Endometrium (tissue), 2 donors: ENCODE results near the gene RBBP6.
"Not testable (repeated sequence)": the region's sequence is repeated elsewhere in the genome, so short reads cannot be mapped to it uniquely, and the experiment has no call there.

Source experiments
- FAIRE-seq: peaks from 2 replicates; lab custom pipeline; 2012; peaks lifted over from hg19 to GRCh38; lab: Jason Lieb, UNC
- donor health status: control.
- donor health status: control.

Gene RBBP6, protein sequence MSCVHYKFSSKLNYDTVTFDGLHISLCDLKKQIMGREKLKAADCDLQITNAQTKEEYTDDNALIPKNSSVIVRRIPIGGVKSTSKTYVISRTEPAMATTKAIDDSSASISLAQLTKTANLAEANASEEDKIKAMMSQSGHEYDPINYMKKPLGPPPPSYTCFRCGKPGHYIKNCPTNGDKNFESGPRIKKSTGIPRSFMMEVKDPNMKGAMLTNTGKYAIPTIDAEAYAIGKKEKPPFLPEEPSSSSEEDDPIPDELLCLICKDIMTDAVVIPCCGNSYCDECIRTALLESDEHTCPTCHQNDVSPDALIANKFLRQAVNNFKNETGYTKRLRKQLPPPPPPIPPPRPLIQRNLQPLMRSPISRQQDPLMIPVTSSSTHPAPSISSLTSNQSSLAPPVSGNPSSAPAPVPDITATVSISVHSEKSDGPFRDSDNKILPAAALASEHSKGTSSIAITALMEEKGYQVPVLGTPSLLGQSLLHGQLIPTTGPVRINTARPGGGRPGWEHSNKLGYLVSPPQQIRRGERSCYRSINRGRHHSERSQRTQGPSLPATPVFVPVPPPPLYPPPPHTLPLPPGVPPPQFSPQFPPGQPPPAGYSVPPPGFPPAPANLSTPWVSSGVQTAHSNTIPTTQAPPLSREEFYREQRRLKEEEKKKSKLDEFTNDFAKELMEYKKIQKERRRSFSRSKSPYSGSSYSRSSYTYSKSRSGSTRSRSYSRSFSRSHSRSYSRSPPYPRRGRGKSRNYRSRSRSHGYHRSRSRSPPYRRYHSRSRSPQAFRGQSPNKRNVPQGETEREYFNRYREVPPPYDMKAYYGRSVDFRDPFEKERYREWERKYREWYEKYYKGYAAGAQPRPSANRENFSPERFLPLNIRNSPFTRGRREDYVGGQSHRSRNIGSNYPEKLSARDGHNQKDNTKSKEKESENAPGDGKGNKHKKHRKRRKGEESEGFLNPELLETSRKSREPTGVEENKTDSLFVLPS (N-terminal part only)

DNA sequence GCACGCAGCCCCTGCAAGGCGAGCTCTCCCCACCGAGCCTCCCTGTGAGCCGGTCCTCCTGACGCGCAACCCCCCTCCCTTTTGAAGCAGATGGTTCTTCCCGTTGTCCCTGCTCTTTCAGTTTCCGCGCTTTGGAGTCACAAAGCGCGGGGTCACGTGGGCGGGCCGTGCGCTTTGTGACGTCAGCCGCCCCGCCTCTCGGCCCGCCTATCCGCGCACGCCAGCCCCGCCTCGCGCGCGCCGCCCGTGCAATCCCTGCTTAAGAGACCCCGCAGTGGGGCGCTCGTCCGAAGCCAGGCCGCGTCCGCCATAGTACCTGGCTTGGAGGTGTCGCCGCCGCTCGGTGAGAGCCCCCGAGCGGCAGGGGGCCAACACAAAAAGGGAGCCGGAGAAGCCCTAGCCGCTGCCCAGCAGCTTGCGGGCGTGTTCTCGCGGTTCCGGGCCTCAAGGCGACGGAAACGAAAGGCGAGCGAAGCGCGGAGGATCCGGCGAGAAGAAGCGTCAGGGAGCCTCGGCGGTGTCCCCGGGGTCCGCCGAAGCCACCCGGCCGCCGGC, at the start of gene RBBP6:
Gene RBBP6, plus strand, starts transcription at position 272 of the 555 bp plus-strand sequence. CDS start 1,061 bp downstream, outside the sequence.
- FAIRE-seq = no peak

DNA sequence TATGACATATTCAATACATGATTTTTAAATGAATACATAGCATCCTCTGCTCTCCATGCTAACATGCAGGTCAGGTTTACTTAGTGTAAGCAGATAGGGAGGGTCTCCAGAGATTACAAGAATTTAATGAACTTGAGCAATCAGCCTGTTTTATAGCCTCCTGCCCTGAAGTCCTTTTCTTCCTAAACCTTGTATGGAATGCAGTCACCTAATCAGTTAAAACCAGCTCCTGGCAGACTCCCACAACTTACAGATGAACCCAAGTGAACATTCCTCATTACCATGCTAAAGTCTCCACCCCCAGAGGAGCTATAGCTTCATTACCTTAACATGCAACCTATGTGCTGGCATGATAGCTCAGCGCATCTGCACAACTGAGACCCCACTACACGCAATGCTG, 48.5 kb upstream of the RBBP6 start:
- no peak for FAIRE-seq

DNA sequence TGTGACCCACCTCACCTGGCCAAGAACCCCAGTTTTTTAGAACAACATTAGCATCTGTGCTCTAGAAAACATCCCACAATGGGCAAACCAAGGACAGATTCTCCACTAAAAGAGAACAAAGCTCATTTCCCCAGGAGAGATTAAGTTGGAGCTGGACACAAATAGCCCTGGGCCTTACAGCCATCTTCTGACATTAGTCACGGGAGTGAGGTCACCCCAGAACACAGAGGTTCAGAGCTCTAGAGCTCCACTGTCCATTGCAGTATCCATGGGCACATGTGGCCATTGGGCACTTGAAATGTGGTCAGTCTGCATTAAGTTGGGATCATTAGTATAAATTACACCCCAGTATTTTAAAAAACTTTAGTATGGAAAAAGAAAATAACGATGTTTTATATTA, 47.6 kb upstream of the RBBP6 start:
- FAIRE-seq = no peak

DNA sequence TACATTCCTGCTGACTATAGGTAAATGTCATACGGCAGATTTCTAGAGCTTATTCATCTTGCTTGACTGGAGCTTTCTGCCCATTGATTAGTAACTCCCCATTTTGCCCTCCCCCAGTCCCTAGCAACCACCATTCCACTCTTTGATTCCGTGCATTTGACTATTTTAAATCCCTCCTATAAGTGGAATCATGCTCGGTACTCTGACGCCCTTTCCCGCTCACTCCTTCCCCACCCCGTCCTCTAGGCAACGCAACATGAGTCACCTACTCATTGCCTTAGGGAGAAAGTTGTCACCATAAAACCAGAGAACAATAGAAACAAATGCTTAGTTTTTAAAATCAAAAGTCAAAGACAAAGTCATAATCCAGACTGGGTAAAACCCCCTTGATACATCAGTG, 45.5 kb upstream of the RBBP6 start:
- FAIRE-seq = no peak

DNA sequence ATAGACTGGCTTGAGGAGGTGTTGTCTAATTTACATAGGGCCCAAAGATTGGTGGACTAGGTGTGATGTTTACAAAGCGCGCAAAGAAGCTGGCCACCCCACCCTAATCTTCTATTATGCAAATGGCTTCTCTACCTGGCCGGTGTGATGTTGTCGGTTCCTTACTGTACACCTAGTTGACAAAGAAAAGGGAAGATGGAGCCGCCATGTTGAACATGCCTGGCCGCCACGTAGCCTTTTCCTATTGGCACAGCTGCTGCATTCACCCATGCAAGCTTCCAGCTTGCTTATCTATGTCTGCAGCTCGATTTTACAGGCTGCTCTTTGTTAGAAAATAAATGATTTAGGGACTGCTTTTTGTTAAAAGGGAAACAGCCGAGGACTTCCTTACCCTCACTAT, 44.2 kb upstream of the RBBP6 start:
- not testable (repeated sequence) for FAIRE-seq

DNA sequence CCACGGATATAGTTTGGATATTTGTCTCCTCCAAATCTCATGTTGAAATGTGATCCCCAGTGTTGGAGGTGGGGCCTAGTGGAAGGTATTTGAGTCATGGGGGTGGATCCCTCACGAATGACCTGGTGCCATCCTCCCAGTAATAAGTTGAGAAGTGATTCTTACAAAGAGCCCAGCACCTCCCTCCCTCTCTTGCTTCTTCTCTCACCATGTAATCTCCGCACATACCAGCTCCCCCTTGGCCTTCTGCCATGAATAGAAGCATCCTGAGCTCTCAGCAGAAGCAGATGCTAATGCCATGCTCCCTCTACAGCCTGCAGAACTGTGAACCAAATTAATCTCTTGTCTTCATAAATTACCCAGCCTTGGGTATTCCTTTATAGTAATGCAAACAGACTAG, 41.9 kb upstream of the RBBP6 start:
- FAIRE-seq = no peak

DNA sequence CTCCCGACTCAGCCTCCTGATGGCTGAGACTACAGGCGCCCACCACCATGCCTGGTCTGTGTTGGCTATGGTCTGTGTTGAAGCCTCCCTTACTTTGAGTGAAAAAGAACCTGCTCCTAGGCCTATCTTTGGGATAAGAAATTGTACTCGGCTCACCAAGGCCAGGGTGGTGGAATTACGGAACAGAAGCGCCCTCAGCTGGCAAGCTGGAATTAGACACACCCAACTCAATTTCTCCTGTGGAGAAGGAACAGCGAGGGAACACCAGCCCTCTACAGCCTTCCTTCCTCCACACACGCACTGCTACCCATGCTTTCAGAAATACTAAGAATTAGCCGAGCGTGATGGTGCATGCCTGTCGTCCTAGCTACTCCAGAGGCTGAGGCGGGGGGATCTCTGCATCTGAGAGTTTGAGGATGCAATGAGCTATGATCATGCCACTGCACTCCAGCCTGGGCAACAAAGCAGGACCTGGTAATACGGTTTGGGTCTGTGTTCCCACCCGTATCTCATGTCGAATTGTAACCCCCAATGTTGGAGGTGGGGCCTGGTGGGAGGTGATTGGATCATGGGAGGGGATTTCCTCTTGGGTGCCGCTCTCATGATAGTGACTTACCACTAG, 40.1 kb upstream of the RBBP6 start:
- no peak for FAIRE-seq

DNA sequence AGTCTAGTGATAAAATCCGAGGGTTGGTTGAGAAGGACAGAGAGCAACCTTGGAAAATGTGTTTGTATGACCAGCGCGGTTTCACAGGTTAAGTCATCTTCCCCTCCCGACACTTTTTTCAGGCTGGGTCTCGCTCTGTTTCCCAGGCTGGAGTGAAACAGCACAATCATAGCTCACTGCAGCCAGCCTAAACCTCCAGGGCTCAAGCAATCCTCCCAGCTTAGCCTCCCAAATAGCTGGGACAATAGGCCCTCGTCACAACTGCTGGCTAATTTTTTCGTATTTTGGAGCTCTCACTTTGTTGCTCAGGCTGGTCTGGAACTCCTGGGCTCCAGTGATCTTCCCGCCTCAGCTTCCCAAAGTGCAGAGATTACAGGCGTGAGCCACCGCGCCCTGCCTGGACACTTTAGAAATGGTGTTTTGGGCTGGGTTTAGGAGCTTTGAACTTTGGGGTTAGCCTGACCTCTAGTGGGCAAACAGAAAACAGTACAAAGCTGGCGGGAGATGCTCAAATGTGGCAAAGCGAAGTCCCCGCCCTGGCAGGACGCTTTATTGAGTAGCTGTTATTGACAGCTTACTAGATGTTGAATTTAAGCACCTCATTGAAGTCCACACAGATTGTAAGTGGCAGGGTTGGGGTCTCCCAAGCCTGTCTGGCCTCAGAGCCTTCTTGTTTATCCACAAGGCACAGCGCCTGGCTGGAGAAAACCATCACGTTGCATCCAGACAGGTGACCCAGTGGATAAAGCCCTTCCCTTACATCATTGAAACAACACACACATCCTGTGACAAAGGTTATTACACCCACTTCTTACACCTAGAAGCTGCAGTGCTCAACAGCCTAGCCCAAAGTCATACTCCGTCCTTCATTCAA, 34.7 kb upstream of the RBBP6 start:
- no peak for FAIRE-seq

DNA sequence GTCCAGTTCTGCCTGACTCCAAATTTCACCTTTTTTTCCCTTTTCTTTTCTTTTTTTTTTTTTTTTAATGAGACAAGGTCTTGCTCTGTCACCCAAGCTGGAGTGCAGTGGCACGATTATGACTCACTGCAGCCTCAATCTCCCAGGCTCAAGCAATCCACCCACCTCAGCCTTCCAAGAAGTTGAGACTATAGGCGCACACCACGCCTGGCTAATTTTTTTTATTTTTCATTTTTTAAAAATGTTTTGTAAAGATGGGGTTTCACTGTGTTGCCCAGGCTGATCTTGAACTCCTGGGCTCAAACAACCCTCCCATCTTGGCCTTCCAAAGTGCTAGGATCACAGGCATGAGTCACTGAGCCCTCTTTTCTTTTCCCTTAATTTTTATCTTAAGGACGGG, 33.4 kb upstream of the RBBP6 start:
- no peak for FAIRE-seq

DNA sequence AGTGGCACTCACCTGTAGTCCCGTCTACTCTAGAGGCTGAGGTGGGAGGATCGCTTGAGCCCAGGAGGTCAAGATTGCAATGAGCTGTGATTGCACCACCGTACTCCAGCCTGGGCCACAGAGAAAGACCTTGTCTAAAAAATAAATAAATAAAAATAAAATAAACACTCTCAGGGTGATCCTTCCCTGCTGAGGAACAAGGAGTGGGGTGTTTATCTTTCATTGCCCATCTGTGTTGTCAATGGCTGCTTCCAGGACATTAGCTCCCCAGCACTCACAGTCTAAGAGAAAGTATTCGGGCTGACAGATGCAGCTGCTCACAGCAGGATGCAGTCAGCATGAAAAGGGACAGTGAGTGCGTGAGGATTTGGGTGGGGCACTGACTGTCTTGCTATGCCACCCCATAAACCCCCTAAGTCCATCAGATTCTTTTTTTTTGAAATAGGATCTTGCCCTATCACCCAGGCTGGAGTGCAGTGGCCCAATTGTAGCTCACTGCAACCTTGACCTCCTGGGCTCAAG, 31.3 kb upstream of the RBBP6 start:
- FAIRE-seq = no peak

DNA sequence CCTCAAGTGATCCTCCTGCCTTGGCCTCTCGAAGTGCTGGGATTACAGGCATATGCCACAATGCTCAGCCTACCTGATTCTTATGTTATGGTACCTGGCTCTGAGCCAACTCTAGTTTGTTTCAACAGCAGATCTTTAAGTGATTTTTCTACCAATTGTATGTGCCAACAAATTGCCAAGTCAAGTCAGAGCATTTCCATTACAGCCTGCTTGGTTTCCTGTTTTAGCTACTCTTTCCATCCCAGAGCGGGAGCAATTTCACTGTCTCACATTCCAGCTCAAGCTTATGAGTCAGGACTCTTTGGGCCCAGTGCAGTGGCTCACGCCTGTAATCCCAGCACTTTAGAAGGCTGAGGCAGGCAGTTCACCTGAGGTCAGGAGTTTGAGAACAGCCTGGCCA, 30.8 kb upstream of the RBBP6 start:
- no peak for FAIRE-seq

DNA sequence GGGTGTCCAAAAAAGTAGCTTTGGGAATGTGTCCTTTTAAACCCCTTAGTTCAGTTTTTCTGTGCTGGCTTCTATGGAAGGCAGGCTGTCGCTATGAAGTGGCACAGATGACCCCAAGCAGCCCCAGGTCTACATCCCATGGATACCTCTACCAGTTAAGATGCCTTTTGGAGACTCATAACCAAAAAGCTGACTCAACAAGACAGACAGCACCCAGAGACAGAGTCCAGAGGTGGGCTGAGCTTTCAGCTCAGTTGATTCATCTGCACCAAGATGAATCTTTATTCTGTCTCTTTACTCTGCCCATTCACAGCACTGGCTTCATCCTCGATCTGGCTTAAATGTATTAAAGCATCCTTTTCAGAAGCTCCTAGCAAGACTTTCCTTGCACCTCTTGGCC, 29.8 kb upstream of the RBBP6 start:
- no peak for FAIRE-seq

DNA sequence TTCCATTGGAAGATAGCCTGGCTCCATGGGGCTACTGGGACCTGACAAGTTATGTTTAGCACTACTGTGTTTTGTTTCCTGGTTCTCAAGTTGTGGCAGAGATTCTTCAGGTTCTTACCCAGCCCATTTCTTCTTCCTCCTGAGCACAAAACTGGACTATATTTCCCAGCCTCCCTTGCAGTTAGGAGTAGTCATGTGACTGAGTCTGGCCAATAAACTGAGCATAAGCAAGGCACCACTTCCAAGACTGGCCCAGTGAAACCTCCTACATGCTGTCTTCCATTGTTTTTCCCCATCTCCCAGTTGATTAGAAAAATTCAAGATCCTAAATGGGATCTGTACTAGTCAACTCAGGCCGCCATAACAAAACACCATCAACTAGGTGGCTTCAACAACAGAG, 28.2 kb upstream of the RBBP6 start:
- no peak for FAIRE-seq

DNA sequence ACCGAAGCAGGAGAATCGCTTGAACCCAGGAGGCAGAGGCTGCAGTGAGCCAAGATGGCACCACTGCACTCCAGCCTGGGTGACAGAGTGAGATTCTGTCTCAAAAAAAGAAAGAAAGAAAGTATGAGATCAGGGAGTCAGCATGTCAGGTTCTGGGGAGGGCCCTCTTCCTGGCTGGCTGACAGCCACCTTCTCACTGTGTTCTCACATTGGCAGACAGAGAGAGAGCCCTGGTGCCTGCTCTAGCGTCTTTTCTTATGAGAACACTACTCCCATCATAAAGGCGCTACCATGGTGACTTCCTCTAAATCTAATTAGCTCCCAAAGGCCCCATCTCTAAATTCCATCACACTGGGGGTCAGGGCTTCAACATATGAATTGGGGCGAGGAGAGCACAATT, 27.6 kb upstream of the RBBP6 start:
- FAIRE-seq = no peak

DNA sequence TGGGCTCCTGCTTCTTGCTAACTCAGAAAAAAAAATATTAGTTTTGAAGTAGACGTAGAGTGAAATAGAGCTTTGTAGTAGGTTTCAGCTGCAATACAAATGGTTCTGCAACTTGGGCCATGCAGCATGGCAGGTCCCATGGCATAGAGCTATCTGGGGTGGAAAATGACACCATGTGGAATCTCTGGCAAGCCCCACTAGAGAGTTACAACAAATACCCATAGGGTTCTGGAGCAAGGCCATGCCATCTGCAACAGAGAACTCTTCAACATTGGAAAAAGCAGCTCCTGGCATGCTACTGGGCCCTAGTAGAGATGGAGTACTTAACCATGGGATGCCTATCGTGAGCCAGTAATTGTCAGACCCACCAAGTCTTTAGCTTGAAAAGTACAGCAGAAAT, 25.3 kb upstream of the RBBP6 start:
- no peak for FAIRE-seq

DNA sequence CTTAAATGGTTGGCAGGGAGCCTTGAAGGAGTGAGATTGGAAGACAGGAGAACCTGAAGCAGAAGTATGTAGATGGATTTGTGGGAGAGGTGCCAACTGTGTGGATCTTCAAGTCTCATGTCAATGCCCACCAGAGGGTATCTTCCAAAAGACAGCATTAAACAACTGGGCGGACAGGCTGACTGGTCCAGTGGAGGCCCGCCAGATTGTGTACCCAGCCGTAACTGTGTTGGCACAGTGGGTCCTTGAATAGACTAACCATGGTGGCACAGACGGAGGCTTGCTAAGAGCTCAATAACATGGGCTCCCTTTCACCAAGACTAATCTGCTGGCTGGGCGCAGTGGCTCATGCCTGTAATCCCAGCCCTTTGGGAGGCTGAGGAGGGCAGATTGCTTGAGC, 24.2 kb upstream of the RBBP6 start:
- FAIRE-seq = no peak

DNA sequence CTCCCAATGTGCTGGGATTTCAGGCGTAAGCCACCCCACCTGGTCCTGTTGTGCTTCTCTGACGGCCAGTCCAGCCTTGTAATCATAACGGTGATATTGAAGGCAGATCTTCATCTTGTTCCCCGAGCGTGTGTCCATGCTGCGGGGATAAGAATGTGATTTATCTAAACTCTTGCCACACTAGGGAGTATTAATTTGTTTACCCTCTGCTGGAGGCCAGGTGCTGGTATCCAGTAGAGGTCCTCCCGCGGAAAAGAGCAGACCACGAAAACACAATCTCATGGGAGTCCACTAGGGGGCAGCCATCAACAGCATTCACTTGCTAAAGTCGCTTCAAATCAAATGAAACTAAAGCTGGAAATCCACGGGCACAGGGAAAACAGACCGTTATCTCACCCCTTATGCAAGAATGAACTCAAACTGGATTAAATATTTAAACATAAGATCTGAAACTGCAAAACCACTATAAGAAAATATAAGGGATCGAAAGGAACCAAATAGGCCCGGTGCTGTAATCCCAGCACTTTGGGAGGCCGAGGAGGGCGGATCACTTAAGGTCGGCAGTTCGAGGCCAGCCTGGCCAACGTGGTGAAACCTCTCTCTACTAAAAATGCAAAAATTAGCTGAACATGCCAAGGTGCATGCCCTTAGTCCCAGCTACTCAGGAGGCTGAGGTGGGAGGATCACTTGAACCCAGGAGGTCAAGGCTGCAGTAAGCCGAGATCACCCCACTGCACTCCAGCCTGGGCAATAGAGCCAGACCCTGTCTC, 22.3 kb upstream of the RBBP6 start:
- FAIRE-seq = peak; percentile 53

DNA sequence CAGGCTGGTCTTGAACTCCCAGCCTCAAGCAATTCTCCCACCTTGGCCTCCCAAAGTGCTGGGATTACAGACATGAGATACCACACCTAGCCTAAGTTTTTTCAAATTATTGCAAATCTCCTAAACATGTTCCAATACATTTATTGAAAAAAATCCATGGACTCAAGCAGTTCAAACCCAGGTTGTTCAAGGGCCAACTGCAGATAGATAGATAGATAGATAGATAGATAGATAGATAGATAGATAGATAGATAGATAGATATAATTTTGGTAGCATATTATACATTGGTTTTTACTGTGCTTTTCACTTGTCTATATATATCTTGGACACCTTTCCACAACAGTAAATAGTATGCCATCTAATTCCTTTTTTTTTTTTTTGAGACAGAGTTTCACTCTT, 20.9 kb upstream of the RBBP6 start:
- no peak for FAIRE-seq

DNA sequence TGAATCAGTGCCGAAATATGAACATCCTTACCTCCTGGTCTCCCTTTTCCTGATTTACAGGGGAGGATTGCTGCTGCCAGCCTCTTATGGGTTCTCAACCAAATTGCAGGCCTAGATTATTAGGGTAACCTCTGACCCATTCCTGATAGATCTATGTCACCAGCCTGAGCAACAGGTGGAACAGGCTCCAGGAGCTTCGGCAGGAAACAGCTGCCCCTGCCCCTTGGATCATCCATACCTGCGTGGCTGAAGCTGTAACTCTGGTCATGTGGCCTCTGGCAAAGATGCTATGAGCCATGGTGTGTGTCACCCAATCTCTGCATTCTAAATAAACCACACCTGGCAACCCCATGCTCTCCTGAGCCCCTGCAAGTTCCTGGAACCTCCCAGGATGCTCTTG, 18.4 kb upstream of the RBBP6 start:
- no peak for FAIRE-seq

DNA sequence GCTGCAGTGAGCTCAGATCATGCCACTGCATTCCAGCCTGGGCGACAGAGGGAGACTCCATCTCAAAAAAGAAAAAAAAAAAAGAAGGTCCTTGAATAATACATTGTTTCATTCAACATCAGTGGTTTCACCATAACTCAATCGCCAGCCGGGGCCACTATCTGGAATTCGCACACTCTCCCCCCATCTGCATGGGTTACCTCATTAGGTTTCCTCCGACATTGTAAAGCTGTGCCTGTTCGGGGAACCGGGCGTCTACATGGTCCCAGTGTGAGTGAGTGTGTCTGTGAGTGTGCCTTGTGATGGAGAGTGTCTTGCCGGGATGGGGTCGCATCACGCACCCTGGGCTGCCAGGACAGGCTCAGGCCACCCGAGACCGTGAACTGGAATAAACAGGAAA, 16.6 kb upstream of the RBBP6 start:
- no peak for FAIRE-seq
